SU-DHL-6 (cell line): Measurements from ENCODE around the gene TOMM40L.

Experiments
- EZH2phosphoT487 ChIP-seq: fragments of 200-600 bp; sonication (generic), shearing (Covaris generic); conservative IDR thresholded peaks from 2 replicates; pipeline ENCODE4 v1.6.1; 2018; ENCODE audit warnings: mild to moderate bottlenecking, antibody characterized with exemption, low read length, moderate library complexity, mixed read lengths
- TF ChIP-seq, protein P1 (sequence below): fragments of 200-600 bp; sonication (generic); IDR thresholded peaks from one replicate; pipeline ENCODE4 v1.5.1; 2017; ENCODE audit warnings: antibody characterized with exemption, mild to moderate bottlenecking, low read length, moderate library complexity; ENCODE audit not compliant: insufficient read depth, poor library complexity, severe bottlenecking

DNA sequence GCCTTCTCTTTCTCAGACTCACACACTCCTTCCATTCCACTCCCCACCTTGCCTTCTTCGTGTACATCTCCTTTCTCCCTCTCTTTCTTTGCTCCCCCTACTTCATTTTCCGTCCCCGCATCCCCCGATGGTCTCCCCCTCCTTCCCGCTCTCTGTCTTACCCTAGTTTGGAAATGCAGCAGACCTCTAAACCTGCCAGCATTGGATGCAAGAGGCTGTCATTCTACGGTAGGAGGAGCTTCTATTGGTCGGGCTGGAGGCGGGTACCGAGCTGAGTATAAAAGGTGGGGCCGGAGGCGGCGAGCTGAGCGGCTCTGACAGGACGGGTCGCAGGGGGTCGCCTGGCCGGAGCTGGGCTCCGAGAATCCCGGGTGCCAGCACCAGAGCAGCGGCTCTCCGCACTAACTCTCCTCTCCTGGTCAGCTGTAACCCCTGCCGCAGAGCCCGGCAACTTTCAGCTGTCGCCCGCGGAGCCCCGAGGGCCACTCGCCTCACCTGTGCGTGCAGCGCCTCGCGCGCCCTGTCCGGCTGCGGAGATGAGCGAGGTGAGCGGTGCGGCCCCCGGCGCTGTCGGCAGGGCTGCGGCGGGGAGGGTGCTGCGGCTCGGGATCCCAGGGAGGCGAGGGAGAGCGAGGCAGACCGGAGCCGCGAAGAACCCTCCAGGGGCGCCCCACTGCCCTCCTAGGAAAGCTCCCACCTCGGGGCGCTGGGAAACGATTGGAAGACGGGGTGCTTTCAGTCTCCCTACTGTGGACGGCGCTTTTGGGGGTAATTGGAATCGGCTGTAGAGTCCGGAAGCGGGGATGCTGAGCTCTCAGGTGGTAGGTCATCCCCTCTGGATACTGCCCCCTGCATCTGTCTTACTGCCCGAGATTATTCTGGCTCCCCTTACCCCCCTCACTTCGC, 32.8 kb downstream of the TOMM40L start, which contains the start of gene PCP4L1:
- TF ChIP-seq, protein P1, sequence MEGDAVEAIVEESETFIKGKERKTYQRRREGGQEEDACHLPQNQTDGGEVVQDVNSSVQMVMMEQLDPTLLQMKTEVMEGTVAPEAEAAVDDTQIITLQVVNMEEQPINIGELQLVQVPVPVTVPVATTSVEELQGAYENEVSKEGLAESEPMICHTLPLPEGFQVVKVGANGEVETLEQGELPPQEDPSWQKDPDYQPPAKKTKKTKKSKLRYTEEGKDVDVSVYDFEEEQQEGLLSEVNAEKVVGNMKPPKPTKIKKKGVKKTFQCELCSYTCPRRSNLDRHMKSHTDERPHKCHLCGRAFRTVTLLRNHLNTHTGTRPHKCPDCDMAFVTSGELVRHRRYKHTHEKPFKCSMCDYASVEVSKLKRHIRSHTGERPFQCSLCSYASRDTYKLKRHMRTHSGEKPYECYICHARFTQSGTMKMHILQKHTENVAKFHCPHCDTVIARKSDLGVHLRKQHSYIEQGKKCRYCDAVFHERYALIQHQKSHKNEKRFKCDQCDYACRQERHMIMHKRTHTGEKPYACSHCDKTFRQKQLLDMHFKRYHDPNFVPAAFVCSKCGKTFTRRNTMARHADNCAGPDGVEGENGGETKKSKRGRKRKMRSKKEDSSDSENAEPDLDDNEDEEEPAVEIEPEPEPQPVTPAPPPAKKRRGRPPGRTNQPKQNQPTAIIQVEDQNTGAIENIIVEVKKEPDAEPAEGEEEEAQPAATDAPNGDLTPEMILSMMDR = no peak
- no peak for TF ChIP-seq EZH2phosphoT487
